ENCODE measurements around the gene SIK2.
A peak's percentile ranks its signal among the peaks of the same experiment; 100 is the strongest.

DNA sequence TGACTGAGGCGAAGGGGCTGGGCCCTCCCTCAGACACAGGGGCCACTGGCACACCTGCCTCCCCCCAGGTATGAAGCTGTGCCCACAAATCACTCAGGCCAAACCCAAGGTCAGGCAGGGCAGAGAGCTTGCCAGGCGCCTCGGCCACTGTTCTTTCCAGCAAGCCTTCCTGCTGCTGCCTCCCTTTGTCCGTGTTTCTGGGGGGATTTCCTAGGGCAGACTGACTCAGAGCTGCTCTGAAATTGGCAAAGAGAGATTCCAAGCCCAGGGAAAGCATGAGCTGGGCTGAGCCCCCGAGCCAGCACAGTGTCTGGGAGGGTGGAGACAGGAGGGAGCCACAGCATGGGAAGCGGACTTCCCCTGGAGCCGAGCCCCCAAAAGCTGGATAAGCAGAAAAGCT is 130.8 kb downstream of the SIK2 start:
- TF ChIP-seq, protein P1, sequence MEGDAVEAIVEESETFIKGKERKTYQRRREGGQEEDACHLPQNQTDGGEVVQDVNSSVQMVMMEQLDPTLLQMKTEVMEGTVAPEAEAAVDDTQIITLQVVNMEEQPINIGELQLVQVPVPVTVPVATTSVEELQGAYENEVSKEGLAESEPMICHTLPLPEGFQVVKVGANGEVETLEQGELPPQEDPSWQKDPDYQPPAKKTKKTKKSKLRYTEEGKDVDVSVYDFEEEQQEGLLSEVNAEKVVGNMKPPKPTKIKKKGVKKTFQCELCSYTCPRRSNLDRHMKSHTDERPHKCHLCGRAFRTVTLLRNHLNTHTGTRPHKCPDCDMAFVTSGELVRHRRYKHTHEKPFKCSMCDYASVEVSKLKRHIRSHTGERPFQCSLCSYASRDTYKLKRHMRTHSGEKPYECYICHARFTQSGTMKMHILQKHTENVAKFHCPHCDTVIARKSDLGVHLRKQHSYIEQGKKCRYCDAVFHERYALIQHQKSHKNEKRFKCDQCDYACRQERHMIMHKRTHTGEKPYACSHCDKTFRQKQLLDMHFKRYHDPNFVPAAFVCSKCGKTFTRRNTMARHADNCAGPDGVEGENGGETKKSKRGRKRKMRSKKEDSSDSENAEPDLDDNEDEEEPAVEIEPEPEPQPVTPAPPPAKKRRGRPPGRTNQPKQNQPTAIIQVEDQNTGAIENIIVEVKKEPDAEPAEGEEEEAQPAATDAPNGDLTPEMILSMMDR (IDR thresholded peaks at IDR 0.05 in 8 of 11, conservative IDR thresholded peaks at IDR 0.05 in 3 of 11) = no peak
- TF ChIP-seq POLR2A (IDR thresholded peaks at IDR 0.05) (no peak), POLR2AphosphoS5 (IDR thresholded peaks at IDR 0.05) (peak in 2 of 3 donors; percentile 2 to 33)

All from spleen (tissue), 7 donors.